NCI-H2107 treated with DMSO at 0.1 percent for 48 hours (cell line): Measurements from ENCODE around the gene CHRFAM7A.
"Not testable (repeated sequence)": the region's sequence is repeated elsewhere in the genome, so short reads cannot be mapped to it uniquely, and the experiment has no call there.

Source experiments
- DNase-seq: peaks from one replicate; lab custom pipeline; 2025; ENCODE audit not compliant: unreplicated experiment; lab: John Stamatoyannopoulos, UW

Gene CHRFAM7A

DNA sequence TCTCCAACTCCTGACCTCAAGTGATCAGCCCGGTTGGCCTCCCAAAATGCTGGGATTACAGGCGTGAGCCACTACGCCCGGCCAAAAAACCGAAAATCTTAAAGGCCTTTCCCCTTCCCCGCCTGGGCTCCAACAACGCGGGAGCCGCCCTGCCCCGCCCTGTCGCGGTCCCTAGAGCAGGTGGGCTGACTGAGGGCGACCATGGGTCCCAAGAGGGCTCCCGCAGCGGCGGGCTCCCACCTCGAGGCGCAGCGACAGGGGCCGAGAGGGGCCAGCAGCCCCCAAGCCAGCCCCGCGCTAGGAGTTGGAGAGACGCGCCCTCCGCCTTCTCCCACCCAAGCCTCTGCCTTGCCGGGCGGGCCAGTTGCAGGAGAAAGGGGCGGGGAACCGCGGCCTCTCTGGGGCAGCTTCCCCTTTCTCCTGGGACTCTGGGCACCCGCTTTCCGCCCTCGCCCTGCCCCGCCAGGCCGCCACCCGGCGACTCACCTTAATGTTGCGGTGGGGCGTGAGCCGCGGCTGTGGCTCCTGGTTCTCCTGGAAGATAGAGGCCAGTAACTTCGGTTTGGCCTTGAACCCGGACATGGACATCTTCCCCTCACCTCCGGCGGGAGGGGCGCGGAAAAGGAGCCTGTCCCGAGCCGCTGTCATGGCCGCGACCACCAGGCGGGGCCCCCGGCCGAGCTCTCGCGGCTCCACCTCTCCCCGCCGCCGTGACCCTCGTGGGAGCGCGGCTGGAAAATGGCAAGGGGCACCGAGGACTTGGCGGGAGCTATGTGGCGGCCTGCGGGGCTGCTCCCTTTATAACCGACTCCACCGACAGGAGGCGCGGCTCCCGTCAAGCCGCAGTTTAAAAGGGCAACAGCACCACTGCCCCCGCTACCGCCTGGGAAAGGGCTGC is at the start of gene CHRFAM7A:
Gene CHRFAM7A, minus strand, starts transcription at position 775 of the 898 bp plus-strand sequence. CDS start 10,189 bp downstream, outside the sequence.
- DNase-seq, result not testable (repeated sequence)

DNA sequence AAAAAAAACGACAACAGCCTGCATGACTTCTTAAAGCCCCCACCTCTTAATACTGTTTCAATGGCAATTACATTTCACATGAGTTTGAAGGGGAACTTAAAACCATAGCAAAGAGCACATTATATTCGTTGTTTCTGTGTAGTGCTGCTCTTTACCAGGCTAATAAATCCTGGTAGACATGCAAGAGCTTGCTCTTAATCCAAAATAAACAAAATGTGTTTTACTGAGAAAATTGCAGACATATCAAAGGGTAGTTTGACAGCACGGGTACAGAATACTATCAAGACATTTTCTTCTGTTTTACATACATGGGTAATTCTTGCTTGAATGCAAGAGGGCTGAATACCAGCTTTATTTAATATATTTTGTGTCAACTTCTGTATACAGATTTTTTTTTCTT is 45.0 kb upstream of the CHRFAM7A start:
- DNase-seq, result not testable (repeated sequence)

DNA sequence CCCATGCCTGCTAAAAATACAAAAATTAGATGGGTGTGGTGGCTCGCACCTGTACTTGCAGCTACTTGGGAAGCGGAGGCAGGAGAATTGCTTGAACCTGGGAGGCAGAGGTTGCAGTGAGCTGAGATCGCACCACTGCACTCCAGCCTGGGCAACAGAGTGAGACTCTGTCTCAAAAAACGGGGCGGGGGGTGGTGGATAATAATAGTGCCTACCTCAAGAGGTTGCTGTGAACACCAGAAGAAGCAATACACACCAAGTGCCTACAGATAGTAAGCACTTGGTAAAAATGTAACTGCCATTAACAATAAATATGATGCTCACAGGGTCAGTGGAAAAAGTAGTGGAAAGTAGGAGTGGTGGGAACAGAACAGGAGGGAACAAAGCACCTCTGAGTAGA is 42.5 kb upstream of the CHRFAM7A start:
- not testable (repeated sequence) for DNase-seq

DNA sequence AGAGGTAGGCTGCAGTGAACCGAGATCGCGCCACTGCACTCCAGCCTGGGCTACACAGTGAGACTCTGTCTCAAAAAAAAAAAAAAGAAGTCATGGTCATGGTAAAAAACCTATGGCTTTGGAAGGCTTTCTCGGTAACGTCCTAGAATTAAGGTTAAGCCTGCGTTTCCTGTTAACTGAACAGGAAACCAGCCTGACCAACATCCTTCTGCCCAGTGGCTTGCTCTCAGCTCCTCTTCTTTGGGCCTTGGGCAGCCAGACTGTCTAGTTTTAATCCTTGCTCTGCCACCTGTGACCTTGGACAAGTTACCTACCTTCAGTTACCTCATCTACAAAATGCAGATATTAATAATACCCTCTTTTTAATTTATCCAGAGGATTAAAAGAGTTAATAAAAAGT is 27.4 kb upstream of the CHRFAM7A start:
- not testable (repeated sequence) for DNase-seq

DNA sequence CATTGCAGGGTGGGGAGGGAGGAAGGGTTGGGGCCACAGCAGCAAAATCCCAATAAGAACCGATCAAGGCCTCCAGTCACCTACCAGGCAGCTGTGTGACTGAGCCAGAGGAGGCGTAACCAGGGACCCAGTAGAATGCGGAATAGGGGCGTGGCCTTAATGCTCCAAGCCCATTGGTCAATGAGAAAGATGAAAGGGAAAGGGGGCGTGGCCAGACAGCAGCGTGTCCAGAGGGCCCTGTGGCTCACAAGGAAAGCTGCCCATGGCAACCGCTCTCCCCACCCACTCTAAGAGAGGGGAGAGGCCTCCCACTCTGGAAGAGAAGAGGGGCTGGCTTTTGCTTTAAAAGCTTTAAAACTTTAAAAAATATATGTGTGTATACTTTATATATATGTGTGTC is 20.8 kb upstream of the CHRFAM7A start, which contains the start of gene GOLGA8R:
Gene GOLGA8R, minus strand, starts transcription at position 101 of the 400 bp plus-strand sequence. Its CDS starts 98 bp downstream, at position 3.
- DNase-seq, result not testable (repeated sequence)

DNA sequence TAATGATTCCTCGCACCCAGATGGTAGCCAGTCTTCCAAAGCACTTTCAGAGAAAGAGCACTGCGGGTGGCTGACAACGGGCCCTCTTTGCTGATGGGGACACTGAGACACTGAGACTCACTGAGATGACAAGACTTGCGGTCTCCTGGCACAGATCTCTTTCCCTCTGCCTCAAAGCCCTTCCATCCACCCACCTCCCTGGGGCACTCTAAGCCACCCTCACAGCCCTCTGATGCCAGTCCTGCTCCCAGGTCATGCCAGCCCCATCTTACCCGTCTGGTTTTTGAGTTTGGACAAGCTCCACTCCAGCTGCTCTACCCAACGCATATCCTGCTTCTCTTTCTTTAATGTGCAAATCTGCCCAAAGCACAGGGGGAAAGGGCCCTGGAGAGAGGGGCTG is 14.3 kb upstream of the CHRFAM7A start:
- DNase-seq, result not testable (repeated sequence)

DNA sequence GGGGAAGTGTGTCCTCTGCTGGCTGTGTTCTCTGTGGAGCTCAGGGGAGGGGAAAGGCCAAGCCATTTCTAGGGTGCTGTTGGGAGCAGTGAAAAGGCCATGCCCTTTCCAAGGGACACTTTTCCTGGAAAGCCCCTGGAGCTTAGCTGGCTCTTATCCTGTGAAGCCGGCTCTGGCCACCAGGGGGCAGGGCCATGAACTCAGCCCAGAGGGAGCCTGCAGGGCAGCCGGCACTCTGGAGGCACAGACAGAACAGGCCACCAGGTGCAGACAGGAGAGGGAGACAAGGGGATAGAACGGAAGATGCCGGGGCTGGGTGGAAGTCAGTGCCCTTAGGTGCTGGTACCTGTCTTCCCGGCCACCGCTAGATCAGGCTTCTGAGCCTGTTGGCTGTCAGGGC is 5.6 kb upstream of the CHRFAM7A start:
- DNase-seq, result not testable (repeated sequence)

DNA sequence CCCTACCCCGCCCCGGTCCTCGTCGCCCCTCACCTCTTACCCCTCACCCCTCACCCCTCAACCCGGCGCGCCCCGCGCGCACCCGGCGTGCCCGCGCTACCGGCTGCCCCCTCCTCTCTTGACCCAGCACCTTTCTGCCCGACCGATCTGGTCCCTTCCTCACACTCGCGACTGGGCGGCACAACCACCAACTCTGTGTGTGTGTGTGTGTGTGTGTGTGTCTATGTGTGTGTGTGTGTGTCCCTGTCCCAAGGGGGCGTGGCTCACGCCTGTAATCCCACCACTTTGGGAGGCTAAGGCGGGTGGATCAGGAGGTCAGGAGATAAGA is 288 bp upstream of the CHRFAM7A start:
- not testable (repeated sequence) for DNase-seq

DNA sequence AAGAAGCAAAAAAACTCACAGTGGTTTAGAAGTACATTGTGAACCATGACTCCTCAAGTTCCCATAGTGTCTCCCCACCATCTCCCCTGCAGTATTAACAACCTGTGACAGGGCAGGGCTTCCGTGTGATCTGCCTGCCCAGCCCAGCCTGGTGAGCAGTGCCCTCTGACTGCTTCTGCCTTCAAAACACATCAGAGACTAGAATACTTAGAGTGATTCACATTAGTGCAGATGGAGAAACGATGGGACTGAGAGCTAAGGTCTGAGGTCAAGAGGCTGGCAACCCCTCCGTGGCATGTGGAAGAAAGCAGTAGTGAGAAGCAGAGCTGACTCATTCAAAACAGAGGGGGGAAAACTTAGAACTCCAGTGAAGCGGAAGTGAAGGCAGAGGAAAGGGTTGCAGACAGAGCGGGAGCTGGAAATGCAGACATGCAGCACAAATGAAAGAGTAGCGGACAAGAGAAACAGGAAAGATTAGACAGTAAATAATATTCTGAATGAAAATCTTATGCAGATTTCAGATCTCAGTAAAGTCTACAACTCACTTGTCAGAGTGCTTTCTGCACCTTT is 6.9 kb downstream of the CHRFAM7A start:
- DNase-seq, result not testable (repeated sequence)

DNA sequence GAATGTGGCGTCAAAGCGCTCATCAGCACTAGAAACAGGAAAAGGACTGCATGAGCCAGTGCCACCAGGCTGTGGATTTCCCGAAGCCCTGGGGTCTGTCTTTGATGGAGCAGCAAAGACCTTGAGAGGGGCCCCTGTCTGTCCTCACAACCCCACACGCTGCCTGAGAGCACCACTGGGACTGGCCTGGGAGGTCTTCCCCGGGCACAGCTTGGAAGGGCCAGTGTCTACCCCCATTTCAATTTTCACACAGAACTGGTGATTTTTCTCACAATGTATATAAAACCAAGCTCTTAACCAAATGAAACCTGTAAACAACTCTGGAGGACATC is 16.3 kb downstream of the CHRFAM7A start:
- DNase-seq, result not testable (repeated sequence)

DNA sequence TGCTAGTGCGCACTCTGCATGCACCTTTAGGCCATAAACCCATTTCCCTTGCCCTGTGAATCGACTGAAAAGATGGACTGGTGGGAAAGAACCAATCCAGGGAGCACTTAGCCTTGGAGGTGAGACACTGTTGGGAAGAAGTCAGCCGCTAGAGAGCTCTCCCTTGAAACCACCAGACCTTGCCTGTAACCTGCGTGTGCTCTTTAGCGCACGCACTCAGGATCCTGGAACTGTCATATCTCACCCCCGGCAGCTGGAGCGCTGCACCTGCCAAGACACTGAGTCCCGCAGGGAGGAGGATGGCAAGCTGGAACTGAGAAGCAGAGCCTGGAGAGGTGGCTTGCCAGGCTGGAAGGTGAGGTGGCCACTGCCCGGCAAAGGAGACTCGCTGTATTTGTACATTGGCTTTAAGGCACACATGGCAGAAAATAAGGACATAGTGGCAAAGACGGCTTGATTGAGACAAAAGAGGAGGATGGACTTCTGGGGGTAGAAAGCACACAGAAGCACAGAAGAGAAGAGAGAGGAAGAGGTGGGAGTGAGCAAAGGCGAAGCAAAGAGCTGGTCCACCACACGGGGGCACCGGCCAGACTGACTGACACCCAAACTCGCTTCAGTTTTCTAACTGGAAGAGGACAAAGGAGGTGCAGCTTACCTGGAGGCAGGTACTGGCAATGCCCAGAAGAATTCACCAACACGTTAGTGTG is 16.8 kb downstream of the CHRFAM7A start:
- not testable (repeated sequence) for DNase-seq

DNA sequence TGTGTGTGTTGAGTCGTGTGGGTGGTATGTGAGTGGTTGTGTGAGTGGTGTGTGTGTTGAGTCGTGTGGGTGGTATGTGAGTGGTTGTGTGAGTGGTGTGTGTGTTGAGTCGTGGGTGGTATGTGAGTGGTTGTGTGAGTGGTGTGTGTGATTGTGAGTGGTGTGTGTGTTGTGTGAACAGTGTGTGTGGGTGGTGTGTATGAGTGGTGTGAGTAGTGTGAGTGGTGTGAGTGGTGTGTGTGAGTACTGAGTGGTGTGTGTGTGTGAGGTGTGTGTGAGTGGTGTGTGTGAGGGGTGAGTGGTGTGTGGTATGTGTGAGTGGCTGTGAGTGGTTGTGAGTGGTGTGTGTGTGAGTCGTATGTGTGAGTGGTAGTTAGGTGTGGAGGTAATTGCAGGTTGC is 17.5 kb downstream of the CHRFAM7A start:
- DNase-seq, result not testable (repeated sequence)

DNA sequence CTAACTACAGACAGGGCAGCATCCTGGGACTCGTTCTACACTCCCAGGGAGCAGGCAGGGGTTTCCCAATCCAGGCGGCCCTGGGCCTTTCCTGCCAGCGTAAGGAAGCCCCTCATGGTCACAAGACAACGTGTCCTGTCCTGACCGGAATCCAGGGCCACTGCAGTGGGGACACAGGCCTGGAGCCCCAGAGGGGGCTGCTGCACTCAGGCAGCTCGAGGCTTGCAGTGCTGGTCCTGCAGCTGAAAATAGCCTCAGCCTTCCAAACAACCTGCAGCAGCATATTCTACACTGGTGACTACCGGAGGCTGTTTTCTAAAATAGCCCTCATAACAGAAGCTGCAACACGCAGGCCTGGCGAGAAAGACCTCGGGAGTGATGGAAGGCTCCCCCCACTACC is 18.5 kb downstream of the CHRFAM7A start:
- not testable (repeated sequence) for DNase-seq

DNA sequence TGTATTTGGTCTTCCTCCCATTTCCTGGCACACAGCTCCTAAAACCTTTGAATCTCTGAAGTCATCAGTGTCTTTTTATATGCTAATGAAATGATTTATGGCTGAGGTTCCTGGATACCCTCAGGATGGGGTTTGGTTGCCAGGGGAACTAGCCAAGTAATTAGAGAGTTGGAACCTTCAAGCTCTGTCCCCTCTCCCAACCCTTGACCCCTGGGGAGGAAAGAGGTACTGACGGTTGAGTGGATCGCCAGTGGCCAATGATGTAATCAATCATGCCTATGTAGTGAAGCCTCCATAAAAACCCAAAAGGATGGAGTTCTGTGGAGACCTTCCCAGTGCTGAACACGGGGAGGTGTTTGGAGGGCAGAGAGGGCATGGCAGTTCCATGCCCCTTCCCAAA is 25.1 kb downstream of the CHRFAM7A start:
- DNase-seq, result not testable (repeated sequence)

DNA sequence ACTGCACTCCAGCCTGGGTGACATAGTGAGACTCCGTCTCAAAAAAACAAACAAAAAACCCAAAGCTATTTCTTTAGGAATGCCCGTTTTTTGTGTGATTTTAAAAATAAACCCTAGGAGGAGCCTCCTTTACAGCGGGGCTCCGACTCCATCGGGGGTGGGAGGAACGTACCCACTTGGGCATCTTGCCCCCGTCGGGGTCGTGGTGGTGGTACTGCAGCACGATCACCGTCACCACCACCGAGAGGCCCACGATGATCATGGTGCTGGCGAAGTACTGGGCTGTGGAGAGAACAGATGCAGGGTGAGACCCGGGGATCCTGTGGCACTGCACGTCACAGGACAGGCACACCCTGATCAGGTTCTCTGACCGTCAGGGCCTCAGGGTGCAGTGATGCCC is 26.1 kb downstream of the CHRFAM7A start:
- not testable (repeated sequence) for DNase-seq

DNA sequence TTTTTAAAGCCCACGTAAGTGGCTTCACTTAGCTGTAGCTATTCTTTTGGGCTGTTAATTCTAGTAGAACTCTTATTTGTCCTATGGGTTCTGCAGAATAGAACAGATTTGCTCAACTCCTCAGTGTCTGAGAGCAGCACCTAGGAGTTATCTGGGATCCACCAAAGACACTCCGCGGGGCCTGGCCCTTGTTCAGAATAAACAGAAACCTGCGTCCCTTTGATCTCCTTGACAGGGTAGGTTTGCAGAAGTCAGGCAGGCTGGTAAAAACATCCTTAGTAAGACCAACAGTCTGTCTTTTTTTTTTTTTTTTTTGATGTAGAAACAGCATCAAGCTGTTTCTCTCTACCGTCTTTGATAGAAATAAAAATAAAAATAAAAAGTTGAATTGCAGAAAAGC is 31.9 kb downstream of the CHRFAM7A start:
- not testable (repeated sequence) for DNase-seq

DNA sequence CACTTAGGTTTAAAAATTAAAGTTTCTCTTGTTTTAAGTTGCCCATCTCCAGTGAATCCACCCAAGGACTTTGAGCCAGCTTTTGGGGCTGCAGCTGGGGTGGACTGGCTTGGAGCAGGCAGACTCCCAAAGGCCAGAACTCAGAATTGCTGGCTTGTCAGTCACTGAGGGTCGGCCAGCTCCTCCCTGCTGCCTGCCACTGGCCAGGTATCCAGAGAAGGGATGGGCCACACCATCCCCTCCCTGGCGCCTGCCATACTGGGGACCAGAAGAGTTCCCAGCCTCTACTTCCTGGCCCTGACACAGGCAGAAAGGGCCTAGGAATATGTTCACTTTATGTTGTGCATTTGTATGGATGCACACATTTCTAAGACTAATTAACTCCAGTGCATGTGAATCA is 32.4 kb downstream of the CHRFAM7A start:
- DNase-seq, result not testable (repeated sequence)

DNA sequence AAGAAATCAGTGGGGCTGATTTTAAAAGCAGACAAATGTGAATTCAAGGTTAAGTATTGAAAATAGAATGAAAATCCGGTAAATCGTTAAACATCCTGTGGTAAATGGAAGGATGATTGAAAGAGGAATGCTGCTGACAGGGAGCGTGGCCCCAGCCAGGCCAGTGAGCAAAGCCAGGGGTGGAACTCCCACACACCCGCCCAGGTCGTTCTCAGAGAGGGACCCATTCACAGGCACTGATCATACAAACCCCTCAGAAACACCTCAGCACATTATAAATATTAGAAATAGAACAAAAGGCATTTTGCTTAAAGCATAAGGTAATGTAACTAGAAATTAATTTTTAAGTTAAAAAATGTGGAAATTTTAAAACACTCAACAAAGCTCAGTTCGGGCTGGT is 38.3 kb downstream of the CHRFAM7A start:
- not testable (repeated sequence) for DNase-seq

DNA sequence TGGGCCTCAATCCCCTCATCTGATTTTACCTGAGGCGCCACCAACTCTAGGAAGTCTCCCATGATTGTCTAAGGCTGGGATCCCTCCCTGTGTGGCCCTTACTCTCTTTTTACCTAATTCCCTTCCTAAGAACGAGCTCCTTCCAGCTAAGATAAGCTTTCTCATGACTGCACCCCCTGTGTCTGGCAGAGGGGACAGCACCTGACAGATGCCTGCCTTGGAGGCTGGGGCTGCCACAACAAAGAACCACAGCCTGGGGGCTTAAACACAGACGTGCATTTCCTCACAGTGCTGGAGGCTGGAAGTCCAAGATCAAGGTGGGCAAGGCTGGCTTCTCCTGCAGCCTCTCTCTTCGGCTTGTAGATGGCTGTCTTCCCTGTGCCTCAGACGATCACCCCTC is 43.5 kb downstream of the CHRFAM7A start:
- DNase-seq, result not testable (repeated sequence)

DNA sequence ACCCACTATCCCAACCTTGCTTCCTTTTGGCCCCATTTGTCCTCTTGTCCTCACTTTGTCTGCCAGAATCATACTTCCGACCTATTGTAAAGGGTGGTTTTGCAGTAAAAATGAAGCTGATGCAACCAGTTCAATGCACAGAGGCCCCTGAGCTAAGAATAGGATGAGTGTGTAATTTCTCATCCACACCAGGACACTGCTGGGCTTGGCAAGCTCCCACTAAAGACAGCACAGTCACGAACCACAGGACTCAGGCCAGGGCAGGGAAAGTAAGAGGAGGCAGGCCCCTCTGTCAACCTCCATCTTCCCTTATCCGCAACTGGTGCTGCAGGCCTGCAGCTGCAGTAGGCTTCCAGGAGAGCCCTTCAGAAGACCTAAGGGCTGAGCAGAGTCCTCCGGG is 56.8 kb downstream of the CHRFAM7A start:
- DNase-seq, result not testable (repeated sequence)

DNA sequence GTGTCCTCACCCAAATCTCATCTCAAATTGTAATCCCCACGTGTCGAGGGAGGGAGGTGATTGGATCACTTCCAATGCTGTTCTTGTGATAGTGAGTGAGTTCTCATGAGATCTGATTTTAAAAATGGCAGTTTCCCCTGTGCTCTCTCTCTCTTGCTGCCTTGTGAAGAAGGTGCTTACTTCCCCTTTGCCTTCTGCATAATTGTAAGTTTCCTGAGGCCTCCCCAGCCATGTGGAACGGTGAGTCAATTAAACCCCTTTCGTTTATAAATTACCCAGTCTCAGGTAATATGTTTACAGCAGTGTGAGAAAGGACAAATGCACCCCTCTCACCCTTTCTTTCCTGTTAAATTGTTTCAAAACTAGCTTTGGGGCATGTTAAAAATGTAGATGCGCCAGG is 59.2 kb downstream of the CHRFAM7A start:
- not testable (repeated sequence) for DNase-seq

DNA sequence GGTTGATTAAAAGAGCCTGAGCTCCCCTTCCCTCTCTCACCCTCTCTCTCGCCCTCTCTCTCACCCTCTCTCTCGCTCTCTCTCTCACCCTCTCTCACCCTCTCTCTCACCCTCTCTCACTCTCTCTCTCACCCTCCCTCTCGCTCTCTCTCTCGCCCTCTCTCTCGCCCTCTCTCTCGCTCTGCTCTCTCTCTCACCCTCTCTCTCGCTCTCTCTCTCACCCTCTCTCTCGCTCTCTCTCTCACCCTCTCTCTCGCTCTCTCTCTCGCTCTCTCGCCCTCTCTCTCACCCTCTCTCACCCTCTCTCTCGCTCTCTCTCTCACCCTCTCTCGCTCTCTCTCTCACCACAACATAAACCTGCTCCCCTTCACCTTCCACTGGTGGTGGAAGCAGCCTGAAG is 67.2 kb downstream of the CHRFAM7A start:
- not testable (repeated sequence) for DNase-seq
